Osteoblast (primary cell): ENCODE data around the gene ATL2. TPM values are rescaled to one million over a fixed set of nuclear protein-coding genes. Genes with fewer than 3 reads are reported as not detected.
"Not testable (repeated sequence)": the region's sequence is repeated elsewhere in the genome, so short reads cannot be mapped to it uniquely, and the experiment has no call there.

Source experiments
- DNase-seq: peaks from one replicate; pipeline ENCODE4 v3.0.0; 2011; ENCODE audit warnings: low spot score, mixed read lengths; ENCODE audit not compliant: insufficient read length; ENCODE audit errors: missing footprints
- H2AFZ ChIP-seq: 2 replicates; pipeline ENCODE4 v1.6.0; 2011; ENCODE audit warnings: mild to moderate bottlenecking, low read length
- H3K27ac ChIP-seq: 2 replicates; pipeline ENCODE4 v1.5.1; 2011; ENCODE audit warnings: mild to moderate bottlenecking, low read depth, low read length, moderate library complexity
- H3K27me3 ChIP-seq: 2 replicates; pipeline ENCODE4 v1.6.0; 2012; ENCODE audit warnings: mild to moderate bottlenecking, control low read depth, inconsistent platforms, low read length, moderate library complexity; ENCODE audit not compliant: insufficient read depth
- H3K36me3 ChIP-seq: 2 replicates; pipeline ENCODE4 v1.5.1; 2011; ENCODE audit warnings: mild to moderate bottlenecking, low read length, control low read depth, moderate library complexity; ENCODE audit not compliant: insufficient read depth
- H3K4me1 ChIP-seq: 2 replicates; pipeline ENCODE4 v1.5.1; 2011; ENCODE audit warnings: mild to moderate bottlenecking, low read length, control low read depth, moderate library complexity; ENCODE audit not compliant: insufficient read depth
- H3K4me2 ChIP-seq: 2 replicates; pipeline ENCODE4 v1.6.0; 2011; ENCODE audit warnings: mild to moderate bottlenecking, low read length; ENCODE audit not compliant: insufficient read depth
- H3K4me3 ChIP-seq: fragments of 200-600 bp; sonication (generic); 3 replicates; pipeline ENCODE4 v1.5.1; 2012; ENCODE audit warnings: mild to moderate bottlenecking, low read length, inconsistent platforms; ENCODE audit not compliant: insufficient read depth
- H3K79me2 ChIP-seq: 2 replicates; pipeline ENCODE4 v1.6.0; 2012; ENCODE audit warnings: mild to moderate bottlenecking, low read length, control low read depth, inconsistent platforms; ENCODE audit not compliant: insufficient read depth
- H3K9me3 ChIP-seq: 2 replicates; pipeline ENCODE4 v1.5.1; 2011; ENCODE audit warnings: low read depth, low read length, control low read depth
- H4K20me1 ChIP-seq: 2 replicates; pipeline ENCODE4 v1.6.0; 2012; ENCODE audit warnings: mild to moderate bottlenecking, low read length, control low read depth; ENCODE audit not compliant: insufficient read depth
- total RNA-seq: library from RNA; depleted of rRNA; stranded (reverse); fragments of >200 nt; gene quantifications from 2 replicates; pipeline ENCODE4 v1.2.3, GENCODE V29; 2012
- TF ChIP-seq, protein P1 (sequence below): IDR thresholded peaks from 2 replicates; pipeline ENCODE4 v1.5.1; 2011; ENCODE audit warnings: mild to moderate bottlenecking, low read depth, low read length, moderate library complexity; ENCODE audit errors: extremely low read depth

Gene ATL2
- total RNA-seq, 1 donor, result 64.4 TPM

DNA sequence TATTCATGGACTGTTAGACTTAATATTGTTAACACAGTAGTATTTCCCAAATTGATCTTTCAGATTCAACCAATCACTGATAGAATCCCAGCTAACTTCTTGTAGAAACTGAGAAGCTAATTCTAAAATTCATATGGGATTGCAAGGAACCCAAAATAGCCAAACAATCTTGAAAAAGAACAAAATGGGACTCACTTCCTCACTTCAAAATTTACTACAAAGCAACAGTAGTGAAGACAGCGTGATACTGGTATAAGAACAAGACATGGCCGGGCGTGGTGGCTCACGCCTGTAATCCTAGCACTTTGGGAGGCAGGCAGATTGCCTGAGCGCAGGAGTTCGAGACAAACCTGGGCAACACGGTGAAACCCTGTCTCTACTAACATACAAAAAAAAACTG is 46.3 kb downstream of the ATL2 start:
- Histone ChIP-seq H3K9me3 (no peaks in the 10 kb centered on the region), H2AFZ (no peak overlapping the region), H3K79me2 (peaks cover 9% of the 10 kb centered on the region), H3K27ac (no peak overlapping the region), H3K27me3 (no peaks in the 10 kb centered on the region), H3K4me3 (no peak overlapping the region), H4K20me1 (no peaks in the 10 kb centered on the region), H3K4me1 (no peaks in the 10 kb centered on the region), H3K4me2 (no peak overlapping the region), H3K36me3 (no peaks in the 10 kb centered on the region)
- TF ChIP-seq, protein P1, sequence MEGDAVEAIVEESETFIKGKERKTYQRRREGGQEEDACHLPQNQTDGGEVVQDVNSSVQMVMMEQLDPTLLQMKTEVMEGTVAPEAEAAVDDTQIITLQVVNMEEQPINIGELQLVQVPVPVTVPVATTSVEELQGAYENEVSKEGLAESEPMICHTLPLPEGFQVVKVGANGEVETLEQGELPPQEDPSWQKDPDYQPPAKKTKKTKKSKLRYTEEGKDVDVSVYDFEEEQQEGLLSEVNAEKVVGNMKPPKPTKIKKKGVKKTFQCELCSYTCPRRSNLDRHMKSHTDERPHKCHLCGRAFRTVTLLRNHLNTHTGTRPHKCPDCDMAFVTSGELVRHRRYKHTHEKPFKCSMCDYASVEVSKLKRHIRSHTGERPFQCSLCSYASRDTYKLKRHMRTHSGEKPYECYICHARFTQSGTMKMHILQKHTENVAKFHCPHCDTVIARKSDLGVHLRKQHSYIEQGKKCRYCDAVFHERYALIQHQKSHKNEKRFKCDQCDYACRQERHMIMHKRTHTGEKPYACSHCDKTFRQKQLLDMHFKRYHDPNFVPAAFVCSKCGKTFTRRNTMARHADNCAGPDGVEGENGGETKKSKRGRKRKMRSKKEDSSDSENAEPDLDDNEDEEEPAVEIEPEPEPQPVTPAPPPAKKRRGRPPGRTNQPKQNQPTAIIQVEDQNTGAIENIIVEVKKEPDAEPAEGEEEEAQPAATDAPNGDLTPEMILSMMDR, result no peak
- no peak for DNase-seq

DNA sequence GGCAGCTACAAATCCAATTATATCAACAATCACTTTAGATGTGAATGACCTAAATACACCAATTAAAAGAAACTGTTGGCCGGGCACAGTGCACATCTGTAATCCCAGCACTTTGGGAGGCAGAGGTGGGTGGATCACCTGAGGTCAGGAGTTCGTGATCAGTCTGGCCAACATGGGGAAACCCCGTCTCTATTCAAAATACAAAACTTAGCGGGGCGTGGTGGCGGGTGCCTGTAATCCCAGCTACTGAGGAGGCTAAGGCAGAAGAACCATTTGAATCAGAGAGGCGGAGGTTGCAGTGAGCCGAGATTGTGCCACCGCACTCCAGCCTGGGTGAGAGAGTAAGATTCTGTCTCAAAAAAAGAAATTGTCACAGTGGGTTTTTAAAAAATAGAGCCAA is 49.5 kb downstream of the ATL2 start:
- Histone ChIP-seq H3K27ac (no peak overlapping the region), H3K36me3 (no peaks in the 10 kb centered on the region), H3K9me3 (no peaks in the 10 kb centered on the region), H3K4me3 (no peak overlapping the region), H4K20me1 (no peaks in the 10 kb centered on the region), H2AFZ (no peak overlapping the region), H3K79me2 (peaks cover 26% of the 10 kb centered on the region), H3K4me2 (no peak overlapping the region), H3K4me1 (no peaks in the 10 kb centered on the region), H3K27me3 (no peaks in the 10 kb centered on the region)
- DNase-seq, result no peak
- TF ChIP-seq, protein P1, result no peak

DNA sequence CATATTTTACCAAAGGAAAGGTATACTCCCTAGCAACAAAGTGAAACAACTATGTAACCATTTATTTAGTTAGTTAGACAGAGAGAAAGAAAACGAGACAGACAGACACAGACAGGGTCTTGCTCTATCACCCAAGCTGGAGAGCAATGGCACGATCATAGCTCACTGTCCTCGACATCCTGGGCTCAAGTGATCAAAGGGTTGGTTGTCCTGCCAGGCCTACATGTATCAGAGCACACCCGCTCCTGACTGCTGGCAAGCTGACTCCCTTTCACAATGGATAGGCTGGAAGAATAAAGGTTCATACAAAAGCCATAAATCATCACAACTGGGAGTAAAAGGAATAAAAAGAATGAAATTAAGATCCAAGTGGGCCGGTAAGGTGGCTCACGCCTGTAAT is 53.5 kb downstream of the ATL2 start:
- Histone ChIP-seq H3K4me3 (no peak overlapping the region), H3K79me2 (peaks cover 29% of the 10 kb centered on the region), H4K20me1 (no peaks in the 10 kb centered on the region), H3K4me2 (no peak overlapping the region), H3K4me1 (no peaks in the 10 kb centered on the region), H2AFZ (no peak overlapping the region), H3K36me3 (no peaks in the 10 kb centered on the region), H3K27me3 (no peaks in the 10 kb centered on the region), H3K9me3 (no peaks in the 10 kb centered on the region), H3K27ac (no peak overlapping the region)
- TF ChIP-seq, protein P1, result no peak
- DNase-seq, result no peak

DNA sequence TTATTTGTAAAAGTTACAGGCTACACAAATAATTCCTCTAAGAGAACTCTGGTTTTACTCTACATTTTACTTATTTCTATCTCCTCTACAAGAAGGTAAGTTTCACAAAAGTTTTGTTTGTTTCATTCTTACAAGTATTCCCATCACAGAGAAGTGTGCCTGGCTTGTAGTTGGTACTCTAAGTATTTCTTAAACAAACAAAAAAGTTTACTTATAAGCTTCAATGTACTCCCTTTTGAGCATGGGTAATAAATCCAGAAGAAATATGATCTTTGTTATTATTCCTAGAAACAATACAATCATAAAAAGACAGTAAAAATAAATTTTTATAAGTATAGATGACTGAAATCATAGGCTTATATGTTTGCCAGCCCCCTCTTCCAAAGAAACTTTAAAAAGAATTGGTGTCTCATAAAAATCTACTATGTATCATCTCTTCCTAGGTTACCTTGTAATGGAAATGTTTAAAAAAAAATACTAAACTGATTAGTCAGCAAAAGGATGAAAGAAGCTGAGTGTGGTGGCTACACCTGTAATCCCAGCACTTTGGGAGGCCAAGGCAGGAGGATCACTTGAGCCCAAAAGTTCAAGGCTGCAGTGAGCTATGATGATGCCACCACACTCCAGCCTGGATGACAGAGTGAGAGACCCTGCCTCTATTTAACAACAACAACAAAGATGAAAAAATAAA is 54.7 kb downstream of the ATL2 start:
- DNase-seq, result no peak
- Histone ChIP-seq H3K36me3 (no peaks in the 10 kb centered on the region), H3K4me3 (no peak overlapping the region), H3K4me2 (no peak overlapping the region), H3K9me3 (no peaks in the 10 kb centered on the region), H3K27me3 (no peaks in the 10 kb centered on the region), H2AFZ (no peak overlapping the region), H3K79me2 (peaks cover 26% of the 10 kb centered on the region), H3K27ac (no peak overlapping the region), H3K4me1 (no peaks in the 10 kb centered on the region), H4K20me1 (no peaks in the 10 kb centered on the region)
- TF ChIP-seq, protein P1, result no peak

DNA sequence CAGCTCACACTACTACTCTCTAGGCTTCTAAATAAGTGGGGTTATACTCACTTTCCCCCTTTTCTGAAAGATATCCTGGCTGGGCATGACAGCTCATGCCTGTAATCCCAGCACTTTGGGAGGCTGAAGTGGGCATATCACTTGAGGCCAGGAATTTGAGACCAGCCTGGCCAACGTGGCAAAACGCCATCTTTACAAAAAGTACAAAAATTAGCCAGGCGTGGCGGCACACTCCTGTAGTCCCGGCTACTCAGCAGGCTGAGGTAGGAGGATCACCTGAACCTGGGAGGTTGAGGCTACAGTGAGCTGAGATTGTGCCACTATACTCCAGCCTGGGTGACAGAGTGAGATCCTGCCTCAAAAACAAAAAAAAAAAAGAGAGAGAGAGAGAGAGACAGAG is 57.8 kb downstream of the ATL2 start:
- not testable (repeated sequence) for H3K9me3 ChIP-seq, H4K20me1 ChIP-seq, H3K27me3 ChIP-seq, H3K4me1 ChIP-seq, DNase-seq, H3K4me3 ChIP-seq, H3K4me2 ChIP-seq, H3K27ac ChIP-seq, H3K36me3 ChIP-seq, H2AFZ ChIP-seq
- H3K79me2 ChIP-seq, result peaks cover 13% of the 10 kb centered on the region
